WERI-Rb-1 (cell line): ENCODE measurements around the gene PTTG2.

Source experiments
- DNase-seq: peaks from one replicate; pipeline ENCODE4 v3.0.0-alpha.2; 2020
- H3K27ac ChIP-seq: fragments of 250-450 bp; sonication (Bioruptor Pico); 2 replicates; pipeline ENCODE4 v1.5.1; 2020; ENCODE audit warnings: mild to moderate bottlenecking, moderate library complexity
- H3K27me3 ChIP-seq: fragments of 250-450 bp; sonication (Bioruptor Pico); 2 replicates; pipeline ENCODE4 v1.5.1; 2021; ENCODE audit warnings: mild to moderate bottlenecking, low read depth, moderate library complexity; ENCODE audit not compliant: insufficient read depth, severe bottlenecking
- H3K36me3 ChIP-seq: fragments of 250-450 bp; sonication (Bioruptor Pico); 2 replicates; pipeline ENCODE4 v1.5.1; 2020; ENCODE audit warnings: mild to moderate bottlenecking, moderate library complexity
- H3K4me3 ChIP-seq: 2 replicates; pipeline ENCODE4 v1.5.1; 2011; ENCODE audit warnings: low read depth, mild to moderate bottlenecking, control low read depth, low read length
- H3K9me3 ChIP-seq: fragments of 250-450 bp; sonication (Bioruptor Pico); 2 replicates; pipeline ENCODE4 v1.5.1; 2021; ENCODE audit warnings: mild to moderate bottlenecking, moderate library complexity; ENCODE audit not compliant: severe bottlenecking
- TF ChIP-seq, protein P1 (sequence below): IDR thresholded peaks from 2 replicates; pipeline ENCODE4 v1.5.1; 2011; ENCODE audit warnings: low read depth, mild to moderate bottlenecking, control low read depth, inconsistent platforms, low read length

PTTG2 gene

DNA sequence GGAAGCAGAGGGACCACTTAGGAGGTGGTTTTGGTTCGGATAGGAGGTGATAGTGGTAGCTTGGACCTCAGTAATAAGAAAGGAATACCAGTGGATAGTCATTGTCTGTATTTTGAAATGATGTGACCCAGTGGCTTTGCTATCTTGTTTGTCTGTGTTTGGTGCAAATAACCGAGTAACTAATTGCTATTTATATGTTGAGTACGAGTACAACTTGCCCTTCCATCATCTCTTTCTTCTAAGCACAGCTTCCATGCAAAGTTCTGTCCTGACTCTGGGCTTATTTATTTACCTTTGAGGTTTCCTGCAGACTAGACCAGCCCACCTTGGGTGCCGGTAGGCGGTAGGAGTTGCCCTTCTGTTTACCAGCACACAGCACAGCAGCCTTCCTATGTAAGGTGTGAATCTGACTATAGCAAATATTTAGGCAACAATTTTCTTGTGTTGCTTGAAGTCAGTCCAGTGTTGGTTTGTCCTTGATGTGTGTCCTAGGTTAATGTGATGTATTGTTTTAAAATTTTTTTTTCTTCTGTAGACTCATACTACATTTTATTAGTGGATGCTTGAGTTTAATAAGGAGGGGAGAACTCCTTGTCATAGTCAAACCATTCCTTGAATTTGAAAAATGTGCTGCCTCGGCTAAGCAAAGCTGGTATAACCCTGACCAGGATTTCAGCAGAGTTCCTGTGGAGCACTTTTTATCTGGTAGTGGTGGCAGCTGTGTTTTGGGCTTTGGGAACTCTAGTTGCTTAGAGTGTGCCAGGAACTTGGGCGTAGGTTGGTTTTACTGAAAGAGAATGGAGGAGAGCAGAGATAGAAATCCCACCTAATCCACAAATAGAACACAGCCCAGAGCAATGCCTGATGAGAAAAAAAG lies 21.9 kb downstream of the PTTG2 start:
- Histone ChIP-seq H3K27me3 (no peaks in the 10 kb centered on the region), H3K27ac (no peak overlapping the region), H3K9me3 (no peaks in the 10 kb centered on the region), H3K4me3 (no peak overlapping the region), H3K36me3 (peaks cover 3% of the 10 kb centered on the region; the same call in 1 of the 2 replicates)
- TF ChIP-seq, protein P1, sequence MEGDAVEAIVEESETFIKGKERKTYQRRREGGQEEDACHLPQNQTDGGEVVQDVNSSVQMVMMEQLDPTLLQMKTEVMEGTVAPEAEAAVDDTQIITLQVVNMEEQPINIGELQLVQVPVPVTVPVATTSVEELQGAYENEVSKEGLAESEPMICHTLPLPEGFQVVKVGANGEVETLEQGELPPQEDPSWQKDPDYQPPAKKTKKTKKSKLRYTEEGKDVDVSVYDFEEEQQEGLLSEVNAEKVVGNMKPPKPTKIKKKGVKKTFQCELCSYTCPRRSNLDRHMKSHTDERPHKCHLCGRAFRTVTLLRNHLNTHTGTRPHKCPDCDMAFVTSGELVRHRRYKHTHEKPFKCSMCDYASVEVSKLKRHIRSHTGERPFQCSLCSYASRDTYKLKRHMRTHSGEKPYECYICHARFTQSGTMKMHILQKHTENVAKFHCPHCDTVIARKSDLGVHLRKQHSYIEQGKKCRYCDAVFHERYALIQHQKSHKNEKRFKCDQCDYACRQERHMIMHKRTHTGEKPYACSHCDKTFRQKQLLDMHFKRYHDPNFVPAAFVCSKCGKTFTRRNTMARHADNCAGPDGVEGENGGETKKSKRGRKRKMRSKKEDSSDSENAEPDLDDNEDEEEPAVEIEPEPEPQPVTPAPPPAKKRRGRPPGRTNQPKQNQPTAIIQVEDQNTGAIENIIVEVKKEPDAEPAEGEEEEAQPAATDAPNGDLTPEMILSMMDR = no peak
- DNase-seq = no peak

DNA sequence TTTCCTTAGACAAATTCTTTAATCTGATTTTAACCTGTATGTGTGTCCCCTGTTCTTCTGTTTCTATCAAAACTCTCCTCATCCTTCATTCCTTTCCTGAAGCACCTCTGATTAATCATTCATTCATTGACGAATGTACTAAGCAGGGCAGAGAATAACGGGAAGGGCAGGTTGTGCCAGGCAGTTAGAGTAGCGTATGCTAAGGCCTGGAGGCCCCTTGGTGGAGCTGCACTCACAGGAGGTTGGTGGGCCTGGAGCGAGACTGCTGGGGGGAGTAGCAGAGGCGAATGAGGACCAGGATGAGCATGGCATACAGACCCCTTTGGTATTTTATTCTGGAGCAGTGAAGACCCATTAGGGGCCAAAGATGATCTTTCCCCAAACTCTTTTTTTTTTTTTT lies 22.5 kb downstream of the PTTG2 start:
- H3K4me3 ChIP-seq = no peak overlapping the region
- TF ChIP-seq, protein P1 = no peak
- no peaks in the 10 kb centered on the region for H3K27me3 ChIP-seq
- no peaks in the 10 kb centered on the region; the same call in 1 of the 2 replicates for H3K36me3 ChIP-seq
- no peak for DNase-seq
- no peak overlapping the region for H3K27ac ChIP-seq
- no peaks in the 10 kb centered on the region for H3K9me3 ChIP-seq

- no peaks in the 10 kb centered on the region for H3K27me3 ChIP-seq
- no peak for DNase-seq
- H3K9me3 ChIP-seq = no peaks in the 10 kb centered on the region
- TF ChIP-seq, protein P1 = no peak
- H3K36me3 ChIP-seq = no peaks in the 10 kb centered on the region; the same call in 1 of the 2 replicates
- no peak overlapping the region for H3K27ac ChIP-seq
- no peak overlapping the region for H3K4me3 ChIP-seq
Observed at GRCh38 chr4:37983951-37984350, 23.8 kb downstream of the PTTG2 start.

GRCh38 chr4:37985730-37986275 lies 25.6 kb downstream of the PTTG2 start:
- Histone ChIP-seq H3K27ac (no peak overlapping the region), H3K9me3 (no peaks in the 10 kb centered on the region), H3K27me3 (no peaks in the 10 kb centered on the region), H3K4me3 (no peak overlapping the region), H3K36me3 (no peaks in the 10 kb centered on the region; the same call in 1 of the 2 replicates)
- no peak for DNase-seq
- TF ChIP-seq, protein P1 = no peak

GRCh38 chr4:37988670-37989069 lies 28.5 kb downstream of the PTTG2 start:
- DNase-seq = no peak
- Histone ChIP-seq H3K27ac (no peak overlapping the region), H3K9me3 (no peaks in the 10 kb centered on the region), H3K27me3 (no peaks in the 10 kb centered on the region), H3K36me3 (no peaks in the 10 kb centered on the region; the same call in 1 of the 2 replicates), H3K4me3 (no peak overlapping the region)
- TF ChIP-seq, protein P1 = no peak
